HepG2 (cell line): ENCODE data around the gene MIA2. TPM values are rescaled to one million over a fixed set of nuclear protein-coding genes. Genes with fewer than 3 reads are reported as not detected.
A peak's percentile ranks its signal among the peaks of the same experiment; 100 is the strongest.

ENCODE experiments used
- ASH2L ChIP-seq: fragments of 300-600, 200-600 bp; sonication (generic); IDR thresholded peaks from 2 replicates; pipeline ENCODE4 v1.7.0; 2017; ENCODE audit warnings: low read depth, mild to moderate bottlenecking, moderate library complexity, mixed read lengths, low read length; ENCODE audit not compliant: insufficient read length
- CEBPB ChIP-seq: IDR thresholded peaks from 2 replicates; pipeline ENCODE4 v1.6.1; 2011; ENCODE audit warnings: low read depth, low read length, improper control_type of control experiment, borderline replicate concordance
- IKZF5 ChIP-seq: IDR thresholded peaks from 2 replicates; pipeline ENCODE4 v1.6.1; 2018; ENCODE audit warnings: missing genetic modification reagents, mild to moderate bottlenecking, missing compliant biosample characterization
- ISX ChIP-seq: sonication (generic); formaldehyde crosslinking; conservative IDR thresholded peaks from 2 replicates; pipeline ENCODE4 v1.5.0; 2020; ENCODE audit warnings: missing genetic modification reagents
- NBN ChIP-seq: fragments of 450-650 bp; conservative IDR thresholded peaks from 2 replicates; pipeline ENCODE4 v1.6.1; 2017
- PHF21A ChIP-seq: sonication (generic); formaldehyde crosslinking; IDR thresholded peaks from 2 replicates; pipeline ENCODE4 v1.5.0; 2020; ENCODE audit warnings: mild to moderate bottlenecking, missing genetic modification reagents
- SOX5 ChIP-seq: IDR thresholded peaks from 2 replicates; pipeline ENCODE4 v1.6.1; 2016; ENCODE audit warnings: borderline replicate concordance
- TEAD3 ChIP-seq: optimal IDR thresholded peaks from 2 replicates; pipeline ENCODE3; 2016; ENCODE audit warnings: borderline replicate concordance
- ZNF30 ChIP-seq: sonication (generic); formaldehyde crosslinking; IDR thresholded peaks from 2 replicates; pipeline ENCODE4 v1.5.0; 2020; ENCODE audit warnings: mild to moderate bottlenecking, missing genetic modification reagents
- ZNF878 ChIP-seq: sonication (generic); formaldehyde crosslinking; IDR thresholded peaks from 2 replicates; pipeline ENCODE4 v1.8.1; 2023; ENCODE audit warnings: mild to moderate bottlenecking, missing genetic modification reagents, moderate library complexity
- polyA plus RNA-seq, 8 experiments: library from polyadenylated mRNA; depleted of rRNA in 3 of 8; stranded (reverse) in 7 of 8; unstranded in 1 of 8; fragments of >200 nt; fragmentation: Illumina TruSeq in 4 of 8; extraction: Trizol in 4 of 8; gene quantifications; 2 replicates each; pipeline versions ENCODE4 v1.2.1 to v1.2.3, GENCODE V29; 2011 to 2016; ENCODE audit warnings: low read depth in 4 of 8, missing spikeins in 1 of 8, mixed read lengths in 1 of 8; ENCODE audit not compliant: insufficient read depth in 1 of 8
- total RNA-seq, 5 experiments: library from RNA; depleted of rRNA; stranded (reverse); fragments of >200 nt; fragmentation: Illumina TruSeq; extraction: Trizol; gene quantifications; 2 replicates each; pipeline ENCODE4 v1.2.3, GENCODE V29; 2016; ENCODE audit warnings: low read depth in 1 of 5
- TF ChIP-seq, protein P1 (sequence below): sonication (generic); formaldehyde crosslinking; conservative IDR thresholded peaks from 2 replicates; pipeline ENCODE4 v1.8.0; 2022; ENCODE audit warnings: mild to moderate bottlenecking, moderate library complexity, missing genetic modification reagents
- TF ChIP-seq, protein P2 (sequence below): sonication (generic); formaldehyde crosslinking; IDR thresholded peaks from 2 replicates; pipeline ENCODE4 v1.5.0; 2020; ENCODE audit warnings: mild to moderate bottlenecking, missing genetic modification reagents, borderline replicate concordance
- TF ChIP-seq, protein P3 (sequence below): sonication (generic); formaldehyde crosslinking; IDR thresholded peaks from 2 replicates; pipeline ENCODE4 v1.4.0; 2020; ENCODE audit warnings: missing genetic modification reagents
- TF ChIP-seq, protein P4 (sequence below): sonication (generic); formaldehyde crosslinking; IDR thresholded peaks from 2 replicates; pipeline ENCODE4 v1.4.0; 2020; ENCODE audit warnings: low read depth, missing genetic modification reagents

Gene MIA2
- total and polyA plus RNA-seq, 2 of the 13 experiments (the other 11 are each of a cell fraction or from before 2014, with no cell fraction given): 134 to 158 TPM

GRCh38 chr14:39231751-39232553, 1.8 kb upstream of the MIA2 start (continued):
- TF ChIP-seq ISX (CRISPR knock-in tag): 0 out of 2 replicates have a peak, but pooled peaks have one; percentile 54
- peak; percentile 74; the same call in 1 of the 2 replicates for TF ChIP-seq CEBPB
- TF ChIP-seq PHF21A (CRISPR knock-in tag): peak; percentile 77
- TF ChIP-seq, protein P1, sequence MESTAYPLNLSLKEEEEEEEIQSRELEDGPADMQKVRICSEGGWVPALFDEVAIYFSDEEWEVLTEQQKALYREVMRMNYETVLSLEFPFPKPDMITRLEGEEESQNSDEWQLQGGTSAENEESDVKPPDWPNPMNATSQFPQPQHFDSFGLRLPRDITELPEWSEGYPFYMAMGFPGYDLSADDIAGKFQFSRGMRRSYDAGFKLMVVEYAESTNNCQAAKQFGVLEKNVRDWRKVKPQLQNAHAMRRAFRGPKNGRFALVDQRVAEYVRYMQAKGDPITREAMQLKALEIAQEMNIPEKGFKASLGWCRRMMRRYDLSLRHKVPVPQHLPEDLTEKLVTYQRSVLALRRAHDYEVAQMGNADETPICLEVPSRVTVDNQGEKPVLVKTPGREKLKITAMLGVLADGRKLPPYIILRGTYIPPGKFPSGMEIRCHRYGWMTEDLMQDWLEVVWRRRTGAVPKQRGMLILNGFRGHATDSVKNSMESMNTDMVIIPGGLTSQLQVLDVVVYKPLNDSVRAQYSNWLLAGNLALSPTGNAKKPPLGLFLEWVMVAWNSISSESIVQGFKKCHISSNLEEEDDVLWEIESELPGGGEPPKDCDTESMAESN (CRISPR knock-in tag): peak; percentile 35; the same call in 1 of the 2 replicates
- TF ChIP-seq IKZF5 (CRISPR knock-in tag): 0 out of 2 replicates have a peak, but pooled peaks have one; percentile 41
- TF ChIP-seq, protein P2, sequence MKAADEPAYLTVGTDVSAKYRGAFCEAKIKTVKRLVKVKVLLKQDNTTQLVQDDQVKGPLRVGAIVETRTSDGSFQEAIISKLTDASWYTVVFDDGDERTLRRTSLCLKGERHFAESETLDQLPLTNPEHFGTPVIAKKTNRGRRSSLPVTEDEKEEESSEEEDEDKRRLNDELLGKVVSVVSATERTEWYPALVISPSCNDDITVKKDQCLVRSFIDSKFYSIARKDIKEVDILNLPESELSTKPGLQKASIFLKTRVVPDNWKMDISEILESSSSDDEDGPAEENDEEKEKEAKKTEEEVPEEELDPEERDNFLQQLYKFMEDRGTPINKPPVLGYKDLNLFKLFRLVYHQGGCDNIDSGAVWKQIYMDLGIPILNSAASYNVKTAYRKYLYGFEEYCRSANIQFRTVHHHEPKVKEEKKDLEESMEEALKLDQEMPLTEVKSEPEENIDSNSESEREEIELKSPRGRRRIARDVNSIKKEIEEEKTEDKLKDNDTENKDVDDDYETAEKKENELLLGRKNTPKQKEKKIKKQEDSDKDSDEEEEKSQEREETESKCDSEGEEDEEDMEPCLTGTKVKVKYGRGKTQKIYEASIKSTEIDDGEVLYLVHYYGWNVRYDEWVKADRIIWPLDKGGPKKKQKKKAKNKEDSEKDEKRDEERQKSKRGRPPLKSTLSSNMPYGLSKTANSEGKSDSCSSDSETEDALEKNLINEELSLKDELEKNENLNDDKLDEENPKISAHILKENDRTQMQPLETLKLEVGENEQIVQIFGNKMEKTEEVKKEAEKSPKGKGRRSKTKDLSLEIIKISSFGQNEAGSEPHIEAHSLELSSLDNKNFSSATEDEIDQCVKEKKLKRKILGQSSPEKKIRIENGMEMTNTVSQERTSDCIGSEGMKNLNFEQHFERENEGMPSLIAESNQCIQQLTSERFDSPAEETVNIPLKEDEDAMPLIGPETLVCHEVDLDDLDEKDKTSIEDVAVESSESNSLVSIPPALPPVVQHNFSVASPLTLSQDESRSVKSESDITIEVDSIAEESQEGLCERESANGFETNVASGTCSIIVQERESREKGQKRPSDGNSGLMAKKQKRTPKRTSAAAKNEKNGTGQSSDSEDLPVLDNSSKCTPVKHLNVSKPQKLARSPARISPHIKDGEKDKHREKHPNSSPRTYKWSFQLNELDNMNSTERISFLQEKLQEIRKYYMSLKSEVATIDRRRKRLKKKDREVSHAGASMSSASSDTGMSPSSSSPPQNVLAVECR (CRISPR knock-in tag): peak; percentile 28; the same call in 1 of the 2 replicates
- peak; percentile 41 for TF ChIP-seq ASH2L
- TF ChIP-seq, protein P3, sequence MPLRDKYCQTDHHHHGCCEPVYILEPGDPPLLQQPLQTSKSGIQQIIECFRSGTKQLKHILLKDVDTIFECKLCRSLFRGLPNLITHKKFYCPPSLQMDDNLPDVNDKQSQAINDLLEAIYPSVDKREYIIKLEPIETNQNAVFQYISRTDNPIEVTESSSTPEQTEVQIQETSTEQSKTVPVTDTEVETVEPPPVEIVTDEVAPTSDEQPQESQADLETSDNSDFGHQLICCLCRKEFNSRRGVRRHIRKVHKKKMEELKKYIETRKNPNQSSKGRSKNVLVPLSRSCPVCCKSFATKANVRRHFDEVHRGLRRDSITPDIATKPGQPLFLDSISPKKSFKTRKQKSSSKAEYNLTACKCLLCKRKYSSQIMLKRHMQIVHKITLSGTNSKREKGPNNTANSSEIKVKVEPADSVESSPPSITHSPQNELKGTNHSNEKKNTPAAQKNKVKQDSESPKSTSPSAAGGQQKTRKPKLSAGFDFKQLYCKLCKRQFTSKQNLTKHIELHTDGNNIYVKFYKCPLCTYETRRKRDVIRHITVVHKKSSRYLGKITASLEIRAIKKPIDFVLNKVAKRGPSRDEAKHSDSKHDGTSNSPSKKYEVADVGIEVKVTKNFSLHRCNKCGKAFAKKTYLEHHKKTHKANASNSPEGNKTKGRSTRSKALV (CRISPR knock-in tag): peak; percentile 57; the same call in 1 of the 2 replicates
- TF ChIP-seq ZNF30 (CRISPR knock-in tag): 0 out of 2 replicates have a peak, but pooled peaks have one; percentile 46
- TF ChIP-seq TEAD3 (CRISPR knock-in tag): peak; percentile 74
- TF ChIP-seq ZNF878 (CRISPR knock-in tag): peak; percentile 56; the same call in 1 of the 2 replicates
- TF ChIP-seq, protein P4, sequence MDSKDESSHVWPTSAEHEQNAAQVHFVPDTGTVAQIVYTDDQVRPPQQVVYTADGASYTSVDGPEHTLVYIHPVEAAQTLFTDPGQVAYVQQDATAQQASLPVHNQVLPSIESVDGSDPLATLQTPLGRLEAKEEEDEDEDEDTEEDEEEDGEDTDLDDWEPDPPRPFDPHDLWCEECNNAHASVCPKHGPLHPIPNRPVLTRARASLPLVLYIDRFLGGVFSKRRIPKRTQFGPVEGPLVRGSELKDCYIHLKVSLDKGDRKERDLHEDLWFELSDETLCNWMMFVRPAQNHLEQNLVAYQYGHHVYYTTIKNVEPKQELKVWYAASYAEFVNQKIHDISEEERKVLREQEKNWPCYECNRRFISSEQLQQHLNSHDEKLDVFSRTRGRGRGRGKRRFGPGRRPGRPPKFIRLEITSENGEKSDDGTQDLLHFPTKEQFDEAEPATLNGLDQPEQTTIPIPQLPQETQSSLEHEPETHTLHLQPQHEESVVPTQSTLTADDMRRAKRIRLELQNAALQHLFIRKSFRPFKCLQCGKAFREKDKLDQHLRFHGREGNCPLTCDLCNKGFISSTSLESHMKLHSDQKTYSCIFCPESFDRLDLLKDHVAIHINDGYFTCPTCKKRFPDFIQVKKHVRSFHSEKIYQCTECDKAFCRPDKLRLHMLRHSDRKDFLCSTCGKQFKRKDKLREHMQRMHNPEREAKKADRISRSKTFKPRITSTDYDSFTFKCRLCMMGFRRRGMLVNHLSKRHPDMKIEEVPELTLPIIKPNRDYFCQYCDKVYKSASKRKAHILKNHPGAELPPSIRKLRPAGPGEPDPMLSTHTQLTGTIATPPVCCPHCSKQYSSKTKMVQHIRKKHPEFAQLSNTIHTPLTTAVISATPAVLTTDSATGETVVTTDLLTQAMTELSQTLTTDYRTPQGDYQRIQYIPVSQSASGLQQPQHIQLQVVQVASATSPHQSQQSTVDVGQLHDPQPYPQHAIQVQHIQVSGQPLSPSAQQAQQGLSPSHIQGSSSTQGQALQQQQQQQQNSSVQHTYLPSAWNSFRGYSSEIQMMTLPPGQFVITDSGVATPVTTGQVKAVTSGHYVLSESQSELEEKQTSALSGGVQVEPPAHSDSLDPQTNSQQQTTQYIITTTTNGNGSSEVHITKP (CRISPR knock-in tag): peak; percentile 71
- TF ChIP-seq NBN: 0 out of 2 replicates have a peak, but pooled peaks have one; percentile 11
- peak; percentile 63 for TF ChIP-seq SOX5 (CRISPR knock-in tag)
